GM18867 (cell line): ENCODE measurements around the gene NKAIN1.
"Not testable (repeated sequence)": the region's sequence is repeated elsewhere in the genome, so short reads cannot be mapped to it uniquely, and the experiment has no call there.

Experiments
- ATAC-seq: cut with Tn5 transposase; IDR thresholded peaks from one replicate; pipeline ENCODE4 v1.9.1; 2021; ENCODE audit warnings: mild to moderate bottlenecking, moderate library complexity; ENCODE audit not compliant: unreplicated experiment

The NKAIN1 gene

DNA sequence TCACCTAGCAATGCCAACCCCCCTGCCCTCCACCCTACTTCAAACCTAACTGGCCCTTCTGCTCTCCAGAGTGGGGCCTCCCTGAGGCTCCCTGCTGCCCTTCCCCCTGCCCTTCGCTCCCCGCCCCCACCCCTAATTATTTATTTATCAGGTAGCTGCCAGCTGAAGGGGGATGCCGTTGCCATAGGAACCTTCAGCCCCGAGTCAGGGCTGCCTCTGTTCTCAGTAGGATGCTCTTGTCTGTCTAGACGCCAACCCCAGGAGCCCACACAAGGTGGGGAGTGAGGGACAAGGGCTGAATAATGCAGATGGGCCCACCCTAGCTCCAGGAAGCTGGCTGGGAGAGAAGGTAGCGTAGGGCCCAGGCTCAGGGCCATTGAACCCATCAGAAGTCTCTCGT is 41.1 kb downstream of the NKAIN1 start:
- no peak for ATAC-seq

DNA sequence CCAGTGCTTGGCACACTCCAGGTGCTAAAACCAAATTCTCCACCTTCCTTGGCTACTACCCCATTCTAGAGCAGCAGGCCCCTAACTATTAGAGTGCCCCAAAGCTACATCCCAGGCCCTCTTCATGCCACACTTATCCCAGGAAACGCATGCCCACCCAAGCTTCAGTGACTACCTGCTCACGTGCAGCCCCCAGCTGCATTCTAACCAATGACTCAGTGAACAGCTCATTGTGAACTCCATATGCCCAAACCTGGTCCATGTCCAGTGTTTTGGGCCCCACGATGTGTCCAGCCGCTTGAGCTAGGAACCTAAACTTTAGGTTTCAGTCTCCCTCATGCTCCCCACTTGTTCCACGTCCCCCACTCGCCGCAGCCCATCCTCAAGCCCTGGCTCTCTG is 41.5 kb downstream of the NKAIN1 start:
- ATAC-seq: no peak

GRCh38 chr1:31196685-31197084 is 43.0 kb downstream of the NKAIN1 start:
- no peak for ATAC-seq

DNA sequence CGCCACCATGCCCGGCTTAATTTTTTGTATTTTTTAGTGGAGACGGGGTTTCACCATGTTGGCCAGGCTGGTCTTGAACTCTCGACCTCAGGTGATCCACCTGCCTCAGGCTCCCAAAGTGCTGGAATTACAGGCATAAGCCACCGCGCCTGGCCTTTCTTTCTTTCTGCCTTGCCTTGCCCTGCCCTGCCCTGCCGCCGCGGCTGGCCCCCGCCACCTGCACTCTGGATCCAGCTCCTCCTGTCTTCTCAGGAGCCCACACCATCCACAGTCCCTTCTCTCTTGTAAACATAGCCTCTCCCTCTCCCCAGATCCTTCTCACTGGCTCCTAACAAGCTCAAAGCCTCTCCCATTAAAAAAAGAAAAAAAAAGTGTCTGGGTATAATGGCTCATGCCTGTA is 44.4 kb downstream of the NKAIN1 start:
- ATAC-seq: not testable (repeated sequence)

GRCh38 chr1:31193729-31194128 is 46.0 kb downstream of the NKAIN1 start:
- ATAC-seq: no peak

DNA sequence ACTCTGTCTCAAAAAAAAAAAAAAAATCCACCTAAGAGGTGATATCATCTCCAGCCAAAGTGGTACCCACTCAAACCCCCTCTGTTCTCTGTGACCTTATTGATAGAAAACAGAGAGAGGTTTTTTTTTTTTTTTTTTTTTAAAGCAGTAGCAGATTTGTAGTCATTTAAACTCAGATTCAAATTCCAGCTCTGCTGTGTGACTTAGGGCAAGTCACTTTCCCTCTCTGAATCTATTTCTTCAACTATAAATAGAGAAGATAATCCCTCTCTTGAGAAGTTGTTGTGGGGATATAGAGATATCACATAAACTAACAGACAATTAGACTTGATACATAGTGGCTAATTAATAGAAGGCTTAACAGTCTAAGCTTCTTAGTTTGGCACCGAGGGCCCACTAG is 48.4 kb downstream of the NKAIN1 start:
- ATAC-seq: no peak

DNA sequence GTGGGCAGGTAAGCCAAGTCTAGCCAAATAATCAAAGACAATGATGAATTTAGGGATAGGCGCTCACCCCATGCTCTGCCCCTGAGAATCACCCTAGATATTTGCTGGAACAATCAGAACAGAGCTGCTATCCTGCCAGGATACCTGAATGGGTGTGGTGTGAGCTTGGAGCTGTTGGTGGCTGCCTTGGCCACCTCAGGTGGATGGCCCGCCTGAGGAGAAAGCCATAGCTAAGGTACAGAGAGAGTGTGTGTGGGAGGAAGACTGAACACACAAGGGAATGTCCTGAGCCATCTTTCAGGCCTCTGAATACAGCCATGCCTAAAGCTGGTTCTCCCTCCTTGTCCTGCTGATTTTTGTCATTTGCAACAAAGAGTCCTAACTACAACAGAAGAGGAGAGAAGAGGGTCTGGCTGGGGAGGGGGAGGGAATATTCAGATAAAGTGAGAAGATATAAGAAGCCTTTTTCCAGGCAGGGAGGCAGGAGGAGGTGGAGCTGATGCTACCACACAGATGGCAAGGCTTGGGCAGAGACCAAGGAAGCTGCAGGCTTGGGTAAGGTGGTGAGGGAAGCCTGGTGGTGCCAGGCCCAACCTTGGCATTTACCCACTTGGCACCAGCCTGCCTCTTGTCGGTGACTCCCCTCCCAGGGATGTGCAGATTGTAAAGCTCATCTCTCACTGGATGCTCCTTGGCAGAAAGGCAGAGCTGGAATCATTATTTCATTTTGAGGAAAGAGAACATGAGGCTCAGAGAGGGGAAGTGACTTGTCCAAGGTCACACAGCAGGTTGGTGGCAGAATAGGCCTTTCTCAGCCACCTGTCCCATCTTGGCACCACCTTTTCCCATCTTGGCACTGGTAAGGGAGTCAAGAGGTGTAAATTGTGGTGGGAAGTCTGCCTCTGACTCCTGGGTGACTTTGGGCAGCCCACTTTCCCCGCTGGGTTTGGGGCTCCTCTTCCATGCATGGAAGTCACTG is 49.7 kb downstream of the NKAIN1 start:
- ATAC-seq: no peak

DNA sequence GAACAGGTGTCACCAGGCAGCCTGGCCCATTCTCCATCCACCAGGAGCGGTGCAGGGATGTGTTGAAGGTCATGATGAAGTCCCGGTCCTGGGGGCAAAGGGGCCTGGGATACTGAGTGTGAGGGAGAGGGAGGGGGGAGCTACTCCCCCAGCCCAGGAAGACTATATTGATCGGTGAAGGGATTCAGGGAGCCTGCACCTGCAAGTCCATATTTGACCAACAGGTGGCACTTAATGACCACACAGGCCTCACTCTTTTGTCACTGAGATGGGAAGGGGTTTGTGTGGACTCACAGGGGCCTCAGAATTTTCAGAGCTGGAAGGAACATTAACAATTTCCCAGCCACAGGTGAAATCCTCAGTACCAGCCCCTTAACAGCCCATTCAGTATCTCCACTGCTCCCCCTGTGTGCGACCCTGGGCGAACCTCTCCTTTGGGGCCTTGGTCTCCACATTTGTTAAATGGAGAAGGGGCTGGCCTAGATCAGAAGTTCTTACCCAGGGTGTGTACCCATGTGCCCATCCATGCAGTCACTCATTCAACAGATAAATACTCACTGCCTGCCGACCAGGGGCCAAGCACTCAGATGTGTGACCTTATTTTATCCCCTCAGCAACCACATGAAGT is 55.6 kb downstream of the NKAIN1 start:
- ATAC-seq: no peak

GRCh38 chr1:31183126-31183525 is 56.6 kb downstream of the NKAIN1 start:
- ATAC-seq: no peak

GRCh38 chr1:31182352-31182751 is 57.3 kb downstream of the NKAIN1 start:
- no peak for ATAC-seq

DNA sequence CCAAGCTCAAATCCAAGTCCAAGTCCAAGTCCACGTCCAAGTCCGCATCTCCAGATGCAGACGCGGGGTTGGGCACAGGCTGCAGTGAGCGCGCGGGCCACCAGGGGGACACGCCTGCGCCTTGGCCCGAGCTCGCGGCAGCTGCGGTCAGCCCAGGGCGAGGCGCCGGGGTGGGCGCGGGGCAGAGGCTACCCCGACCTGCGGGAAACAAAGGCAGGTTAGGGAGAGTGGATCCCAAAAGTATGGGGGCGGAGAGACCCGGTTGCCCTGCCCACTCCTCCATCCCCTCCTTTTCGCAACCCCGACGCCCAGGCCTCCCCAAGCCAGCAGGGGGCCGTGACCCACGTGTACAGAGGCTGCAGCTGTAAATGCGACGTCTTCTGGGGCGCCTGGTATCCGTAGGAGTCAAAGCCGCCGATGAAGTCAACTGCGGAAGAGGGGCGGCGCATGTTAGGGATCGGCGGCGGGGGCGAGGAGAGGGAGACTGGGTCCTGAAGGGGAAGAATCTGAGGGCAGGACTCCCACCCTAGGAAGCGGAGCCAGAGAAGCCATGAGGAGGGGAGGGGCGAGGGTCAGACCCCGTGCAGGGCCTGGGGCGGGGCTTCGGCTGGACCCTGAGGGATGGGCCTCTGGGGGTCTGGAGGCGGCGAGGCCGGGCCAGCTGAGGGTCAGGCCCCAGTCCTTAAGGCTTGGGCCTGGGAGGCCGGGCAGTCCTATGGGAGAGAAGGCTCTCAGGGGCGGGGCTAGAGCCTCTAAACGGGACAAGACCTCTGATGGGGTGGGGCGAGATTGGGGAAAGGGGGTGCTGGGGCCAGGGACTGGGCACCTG is 58.0 kb downstream of the NKAIN1 start:
- no peak for ATAC-seq

- ATAC-seq: no peak
These were observed 59.3 kb downstream of the NKAIN1 start for GRCh38 chr1:31180338-31180737.

GRCh38 chr1:31176291-31176690 is 63.4 kb downstream of the NKAIN1 start:
- not testable (repeated sequence) for ATAC-seq

DNA sequence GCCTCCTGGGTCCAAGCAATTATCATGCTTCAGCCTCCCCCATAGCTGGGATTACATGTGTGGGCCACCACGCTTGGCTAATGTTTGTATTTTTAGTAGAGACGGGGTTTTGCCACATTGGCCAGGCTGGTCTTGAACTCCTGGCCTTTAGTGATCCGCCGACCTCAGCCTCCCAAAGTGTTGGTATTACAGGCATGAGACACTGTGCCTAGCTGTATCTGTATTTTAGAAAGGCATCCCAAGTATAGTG is 69.3 kb downstream of the NKAIN1 start:
- no peak for ATAC-seq

DNA sequence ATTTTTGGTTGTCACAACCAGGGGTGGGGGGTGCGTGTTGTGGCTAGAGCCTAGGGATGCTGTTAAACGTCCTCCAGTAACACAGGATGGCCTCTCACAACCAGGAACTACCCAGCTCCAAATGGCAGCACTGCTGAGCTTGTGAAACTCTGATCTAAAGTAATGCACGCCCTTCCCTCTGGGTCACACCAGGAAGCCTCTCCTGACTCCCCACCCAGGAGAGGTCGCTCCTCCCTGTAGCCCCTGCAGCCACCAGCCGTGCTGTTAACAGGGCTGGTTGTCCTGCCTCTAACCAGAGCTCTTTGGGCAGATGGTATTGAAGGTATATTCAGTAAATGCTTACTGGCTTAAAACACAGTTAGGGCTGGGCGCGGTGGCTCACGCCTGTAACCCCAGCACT is 73.2 kb downstream of the NKAIN1 start:
- ATAC-seq: no peak

- ATAC-seq: no peak
These were observed 75.4 kb downstream of the NKAIN1 start for GRCh38 chr1:31164291-31164690.

GRCh38 chr1:31163866-31164265 is 75.8 kb downstream of the NKAIN1 start:
- no peak for ATAC-seq

GRCh38 chr1:31161571-31161970 is 78.1 kb downstream of the NKAIN1 start:
- no peak for ATAC-seq

GRCh38 chr1:31159869-31160611 is 79.6 kb downstream of the NKAIN1 start:
- no peak for ATAC-seq

GRCh38 chr1:31159323-31159722 is 80.4 kb downstream of the NKAIN1 start:
- ATAC-seq: no peak

DNA sequence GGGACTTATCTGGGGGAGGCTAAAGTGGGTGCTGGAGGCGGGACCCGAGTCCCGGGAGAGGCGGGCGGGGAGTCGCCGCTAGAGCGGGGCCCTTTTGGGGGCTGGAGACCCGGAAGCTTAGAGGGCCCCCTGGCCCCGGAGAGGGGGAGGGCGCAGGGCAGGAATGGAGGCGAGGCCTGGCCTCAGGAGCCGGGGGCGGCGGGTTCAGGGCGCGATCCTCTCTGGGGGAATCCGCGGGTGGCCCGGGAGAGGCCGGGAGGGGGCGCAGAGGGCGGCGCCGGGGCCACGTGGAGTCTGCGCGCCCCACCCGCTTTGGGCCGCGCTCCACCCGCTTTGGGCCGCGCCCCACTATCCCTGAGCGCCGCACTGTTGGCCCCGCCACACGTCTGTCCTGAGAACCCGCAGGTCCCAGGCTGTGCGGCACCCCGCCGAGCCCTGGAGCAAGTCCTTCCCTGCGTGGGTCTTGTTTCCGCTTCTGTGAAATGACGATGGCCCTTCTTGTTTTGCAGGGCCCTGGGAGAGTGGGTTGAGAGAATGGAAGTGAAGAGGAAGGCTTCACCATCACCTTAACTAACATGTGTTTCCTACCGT is 84.4 kb downstream of the NKAIN1 start:
- peak; percentile 81 for ATAC-seq
